Activated naive CD4-positive, alpha-beta T cell treated with anti-CD3 and anti-CD28 coated beads, Interleukin-2, amount 50 U/mL, for 72 hours (primary cell): ENCODE data around the gene INSIG2. TPM values are rescaled to one million over a fixed set of nuclear protein-coding genes. Genes with fewer than 3 reads are reported as not detected.

Experiments used
- ATAC-seq, 2 donors: fragments of 150-1000 bp; cut with Tn5 transposase; 2 replicates each; pipeline ENCODE4 v1.10.0; 2021; ENCODE audit warnings: mild to moderate bottlenecking in 2 of 2, moderate library complexity in 2 of 2
- DNase-seq, 2 donors: peaks; one replicate each; pipeline ENCODE4 v3.0.0; 2021 to 2022; ENCODE audit warnings: low spot score in 2 of 2
- H3K27ac Mint-ChIP-seq, 2 donors: one replicate each; pipeline ENCODE4 v1.8.0; 2022; ENCODE audit warnings: mild to moderate bottlenecking in 2 of 2, mixed read lengths in 2 of 2
- H3K36me3 Mint-ChIP-seq, 2 donors: one replicate each; pipeline ENCODE4 v1.8.0; 2022; ENCODE audit warnings: mixed read lengths in 2 of 2
- H3K9me3 Mint-ChIP-seq, 2 donors: one replicate each; pipeline ENCODE4 v1.8.0; 2022; ENCODE audit warnings: mixed read lengths in 2 of 2
- total RNA-seq, 2 donors: library from RNA; stranded (reverse); gene quantifications; one replicate each; pipeline ENCODE4 v1.2.3, GENCODE V29; 2022

The INSIG2 gene
- total RNA-seq, 2 donors from 2014 or later = 25.9 to 96.2 TPM

DNA sequence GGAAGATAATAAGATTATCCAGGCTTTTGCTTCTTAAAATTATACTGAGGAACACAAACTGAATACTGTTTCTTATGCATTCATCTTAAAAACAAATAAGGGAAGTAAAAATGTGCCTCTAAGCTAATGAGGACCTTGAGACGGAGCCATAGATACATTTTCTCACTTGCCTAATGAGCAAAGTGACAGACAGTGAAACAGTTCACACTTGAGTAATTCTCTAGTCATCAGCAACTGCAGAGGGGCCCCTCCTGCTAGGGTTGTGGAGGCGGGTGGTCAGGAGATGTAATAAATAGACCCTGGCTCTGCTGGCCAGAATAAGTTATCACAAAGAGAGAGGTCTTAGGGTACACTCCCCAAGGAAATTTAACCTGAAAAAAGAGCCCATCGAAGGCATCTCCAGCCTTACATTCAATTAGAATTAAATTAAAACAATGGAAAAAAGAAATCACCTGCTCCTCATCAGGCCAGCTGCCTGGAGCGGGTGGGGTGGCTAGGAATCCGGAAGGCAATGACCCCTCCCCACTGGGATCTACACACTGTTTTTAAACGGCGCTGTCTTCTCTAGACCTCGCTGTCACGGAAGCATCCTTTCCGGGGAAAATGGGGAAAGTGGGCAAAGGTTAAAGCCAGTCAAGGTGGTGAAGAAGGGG lies 32.6 kb upstream of the INSIG2 start:
- Mint-ChIP-seq H3K27ac (no peak overlapping the region), H3K36me3 (no peaks in the 10 kb centered on the region), H3K9me3 (no peaks in the 10 kb centered on the region)
- ATAC-seq (no peak), DNase-seq (no peak)

DNA sequence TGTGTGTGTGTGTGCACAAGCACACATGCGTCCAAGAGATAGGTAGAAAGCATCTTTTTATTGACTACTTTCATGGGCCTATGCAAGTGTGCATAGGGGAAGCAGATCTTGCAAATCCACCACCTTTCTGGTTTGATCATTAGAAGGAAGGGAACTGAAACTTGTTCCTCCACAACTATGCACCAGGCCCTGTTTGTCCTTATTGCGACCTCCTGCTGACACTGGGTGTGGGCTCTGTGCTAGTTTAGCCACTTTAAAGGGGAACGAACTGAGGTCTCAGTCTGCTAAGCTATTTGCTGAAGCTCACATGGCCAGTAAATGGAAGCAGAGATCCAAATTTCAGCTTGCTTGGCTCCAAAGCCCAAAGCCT lies 32.1 kb upstream of the INSIG2 start:
- H3K9me3 Mint-ChIP-seq = no peaks in the 10 kb centered on the region
- no peak for ATAC-seq
- H3K36me3 Mint-ChIP-seq = no peaks in the 10 kb centered on the region
- DNase-seq = no peak
- no peak overlapping the region for H3K27ac Mint-ChIP-seq

DNA sequence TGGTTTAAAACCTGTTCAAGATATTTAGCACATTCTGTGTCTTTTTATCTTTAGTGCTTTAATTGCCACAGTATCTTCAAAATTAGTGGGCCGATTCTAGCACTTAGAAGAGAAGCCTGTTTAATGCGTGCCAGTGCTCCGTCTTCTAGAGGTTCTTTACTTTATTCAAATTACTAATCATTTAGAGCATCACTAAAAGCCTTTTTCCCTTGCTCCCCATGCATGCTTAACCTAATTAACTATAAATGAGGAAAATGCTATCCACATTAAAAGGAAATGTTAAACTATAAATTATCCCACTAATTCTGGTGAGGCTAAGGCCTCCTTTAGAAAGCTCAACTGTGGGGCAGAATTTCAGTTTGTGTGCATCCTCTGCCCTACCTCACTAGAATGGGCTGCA lies 31.5 kb upstream of the INSIG2 start:
- no peak for ATAC-seq

DNA sequence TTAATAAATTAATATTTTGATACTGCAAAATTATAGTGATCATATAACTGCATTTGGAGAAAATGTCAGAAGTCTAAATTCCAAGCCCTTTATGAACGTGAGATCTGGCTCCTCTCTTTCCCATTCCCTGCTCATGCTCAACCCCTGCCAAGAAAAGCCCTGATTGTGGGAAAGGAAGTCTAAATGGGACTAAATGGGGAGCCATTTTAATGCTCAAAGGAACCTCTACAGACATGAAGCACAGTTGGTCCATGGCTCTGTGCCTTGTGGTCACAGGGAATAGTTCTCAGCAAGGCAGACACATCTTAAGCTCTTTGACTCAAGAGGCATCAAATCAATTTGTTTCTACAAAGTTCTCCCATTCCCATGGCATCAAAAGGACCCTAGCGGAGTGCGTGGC lies 29.3 kb upstream of the INSIG2 start:
- DNase-seq = no peak
- Mint-ChIP-seq H3K36me3 (no peaks in the 10 kb centered on the region), H3K9me3 (no peaks in the 10 kb centered on the region), H3K27ac (no peak overlapping the region)
- no peak for ATAC-seq

More for the DNA sequence above, 31.5 kb upstream of the INSIG2 start:
- Mint-ChIP-seq H3K27ac (no peak overlapping the region), H3K36me3 (no peaks in the 10 kb centered on the region), H3K9me3 (no peaks in the 10 kb centered on the region)
- DNase-seq = no peak

DNA sequence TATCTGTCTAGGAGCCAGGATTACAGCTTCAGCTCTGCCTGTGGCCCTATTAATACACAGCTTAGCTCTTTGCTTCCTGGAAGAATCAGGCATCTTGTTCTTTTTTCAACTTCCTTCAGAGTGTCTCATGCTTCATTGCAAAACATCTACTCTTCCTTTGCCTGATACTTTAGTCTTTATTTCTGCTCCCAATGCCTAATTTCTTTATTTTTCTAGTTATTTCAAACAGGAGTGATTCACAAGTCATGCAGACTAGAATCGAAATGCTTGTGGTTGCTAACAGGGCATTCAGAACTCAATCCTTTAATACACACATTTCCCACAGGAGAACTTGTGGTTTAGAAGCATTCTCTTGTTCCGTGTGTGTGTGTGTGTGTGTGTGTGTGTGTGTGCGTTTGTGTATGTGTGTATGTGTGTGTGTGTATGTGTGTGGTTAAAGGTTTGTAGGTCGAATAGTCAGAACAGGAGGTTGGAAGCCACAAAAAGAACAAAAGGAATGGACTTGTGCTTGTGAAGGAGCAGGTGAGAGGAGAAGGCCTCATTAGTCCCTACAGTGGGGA lies 28.3 kb upstream of the INSIG2 start:
- Mint-ChIP-seq H3K36me3 (no peaks in the 10 kb centered on the region), H3K27ac (no peak overlapping the region), H3K9me3 (no peaks in the 10 kb centered on the region)
- ATAC-seq (peak; percentile 24 to 87), DNase-seq (peak in 1 of 2 donors; percentile 23)

DNA sequence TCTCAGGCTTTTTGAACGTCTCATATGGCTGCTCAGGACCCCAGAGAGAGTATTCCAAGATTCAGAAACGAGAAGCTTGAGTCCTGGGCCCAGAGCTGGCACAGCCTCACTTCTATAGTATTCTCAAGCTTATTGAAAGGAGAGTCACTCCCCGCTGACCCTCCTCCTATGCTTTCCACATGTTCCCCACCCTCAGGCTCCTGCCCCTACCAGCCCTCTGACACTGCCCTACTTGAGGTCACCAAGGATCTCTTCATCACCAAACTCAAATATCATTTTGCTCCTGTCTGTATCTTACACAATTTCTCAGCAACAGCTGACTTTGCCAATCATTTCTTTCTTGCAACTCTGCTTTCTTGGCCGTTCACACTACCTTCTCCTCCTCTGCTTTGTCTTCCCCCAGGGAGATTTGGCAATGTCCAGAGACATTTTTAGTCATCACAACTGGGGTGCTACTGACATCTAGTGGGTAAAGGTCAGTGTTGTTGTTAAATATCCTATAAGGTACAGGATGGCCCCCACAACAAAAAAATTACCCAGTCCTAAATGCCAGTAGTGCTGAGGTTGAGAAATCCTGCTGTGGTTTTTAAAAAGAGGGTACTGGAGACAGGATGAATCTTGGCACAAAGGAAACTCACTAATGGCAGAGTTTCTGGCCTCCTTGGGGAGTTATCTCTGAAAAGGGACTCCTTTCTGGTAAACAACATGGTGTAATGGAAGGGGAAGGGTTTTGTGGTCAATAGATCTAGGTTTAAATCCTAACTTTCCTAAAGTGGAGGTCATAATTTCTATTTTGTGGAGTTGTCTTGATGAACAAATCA lies 26.9 kb upstream of the INSIG2 start:
- no peaks in the 10 kb centered on the region for H3K36me3 Mint-ChIP-seq
- H3K9me3 Mint-ChIP-seq = no peaks in the 10 kb centered on the region
- no peak overlapping the region for H3K27ac Mint-ChIP-seq
- ATAC-seq = no peak
- no peak for DNase-seq

DNA sequence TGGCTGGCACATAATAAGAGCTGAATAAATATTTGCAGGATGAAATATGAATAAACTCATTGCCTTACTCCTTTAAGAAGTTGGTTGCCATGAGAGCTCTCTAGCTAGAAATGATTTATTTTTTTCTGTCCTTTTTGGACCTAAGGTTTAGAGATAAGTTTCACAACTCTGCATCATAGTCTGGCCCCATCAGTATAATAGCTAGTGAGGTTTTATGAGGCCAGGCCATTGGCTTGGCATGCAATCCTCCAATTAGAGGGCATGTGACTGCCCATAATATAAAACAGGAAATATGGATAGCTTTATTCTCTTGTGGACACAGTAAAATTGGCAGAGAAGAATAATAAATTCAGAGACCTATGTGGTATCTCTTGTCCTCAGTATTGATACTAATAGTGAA lies 26.2 kb upstream of the INSIG2 start:
- Mint-ChIP-seq H3K9me3 (no peaks in the 10 kb centered on the region), H3K27ac (no peak overlapping the region), H3K36me3 (no peaks in the 10 kb centered on the region)
- ATAC-seq (no peak), DNase-seq (no peak)

DNA sequence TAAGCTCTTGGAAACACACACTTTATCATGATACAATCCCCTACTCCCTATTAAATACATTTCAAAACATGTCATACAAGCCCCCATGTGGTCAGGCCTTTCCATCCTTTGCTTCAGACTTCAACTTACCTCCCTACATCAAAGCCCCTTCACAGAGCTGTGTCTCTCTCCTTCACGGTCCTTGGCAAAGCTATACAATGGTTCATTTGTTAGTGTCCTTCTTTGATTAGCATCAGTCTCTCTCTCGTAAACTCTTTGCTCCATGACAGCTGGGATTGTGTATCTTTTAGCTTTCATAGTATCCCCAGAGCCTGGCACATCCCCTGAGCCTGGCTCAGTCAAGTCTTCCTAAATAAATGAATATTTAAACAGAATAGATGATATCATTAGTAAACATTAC lies 25.6 kb upstream of the INSIG2 start:
- Mint-ChIP-seq H3K36me3 (no peaks in the 10 kb centered on the region), H3K9me3 (no peaks in the 10 kb centered on the region), H3K27ac (no peak overlapping the region)
- DNase-seq (no peak), ATAC-seq (no peak)

DNA sequence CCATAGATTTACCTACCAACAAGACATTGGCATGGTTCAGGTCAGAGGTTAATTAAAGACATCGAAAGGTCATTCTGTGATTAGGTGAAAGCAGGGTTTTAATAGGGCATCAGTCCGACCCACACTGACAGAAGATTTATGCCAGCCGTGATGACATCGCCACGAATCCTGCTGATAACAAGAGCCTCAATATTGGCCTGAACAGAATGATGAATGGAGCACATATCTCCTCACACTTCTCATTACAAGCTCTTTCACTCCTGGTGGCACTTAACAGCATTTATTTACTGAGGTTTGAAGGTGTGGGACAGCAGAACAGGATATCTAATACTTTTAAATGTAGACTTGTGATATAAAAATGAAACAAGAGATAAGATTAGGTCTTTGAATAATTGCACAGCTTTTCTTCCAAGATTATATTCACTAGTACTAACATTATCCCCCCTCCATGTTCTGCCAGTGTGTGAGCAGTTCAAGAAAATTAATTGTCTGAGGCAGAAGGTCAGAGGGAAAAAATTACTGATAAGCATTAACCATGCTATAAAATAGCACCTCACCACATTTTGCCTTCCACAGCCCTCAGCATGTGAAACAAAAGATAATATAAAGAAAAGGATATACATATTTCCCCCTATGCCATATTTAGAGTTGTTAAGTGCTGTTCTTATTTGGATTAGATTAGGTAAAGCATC lies 23.1 kb upstream of the INSIG2 start:
- Mint-ChIP-seq H3K36me3 (no peaks in the 10 kb centered on the region), H3K9me3 (no peaks in the 10 kb centered on the region), H3K27ac (no peak overlapping the region)
- DNase-seq (no peak), ATAC-seq (no peak)

DNA sequence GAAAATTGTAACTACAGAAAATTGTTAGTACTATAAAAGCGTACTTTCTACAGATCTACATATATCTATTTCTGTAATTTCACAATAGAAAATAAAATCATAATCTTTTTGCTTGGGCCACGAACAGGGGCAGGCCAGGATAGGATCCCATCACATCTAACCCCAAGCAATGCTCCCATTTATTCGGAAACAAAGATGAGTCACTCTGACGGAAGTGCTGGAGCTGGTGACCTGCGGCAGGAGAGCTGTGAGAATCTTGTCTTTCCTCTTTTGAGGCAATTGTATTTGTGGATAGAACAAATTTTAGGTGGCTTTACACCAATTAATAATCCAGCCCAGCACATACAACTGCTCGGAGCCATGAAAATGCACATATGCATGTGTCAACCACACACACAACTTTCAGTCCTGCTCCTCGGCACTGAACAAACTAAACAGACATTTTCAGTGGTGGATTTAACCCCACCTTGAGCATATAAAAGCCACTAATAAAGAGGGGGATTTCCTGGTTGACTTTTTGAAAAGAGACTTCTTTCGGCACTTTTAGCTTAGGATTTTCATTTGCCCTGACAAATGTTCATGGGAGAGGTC lies 22.3 kb upstream of the INSIG2 start:
- Mint-ChIP-seq H3K27ac (no peak overlapping the region), H3K36me3 (no peaks in the 10 kb centered on the region), H3K9me3 (no peaks in the 10 kb centered on the region)
- no peak for ATAC-seq
- DNase-seq = no peak

DNA sequence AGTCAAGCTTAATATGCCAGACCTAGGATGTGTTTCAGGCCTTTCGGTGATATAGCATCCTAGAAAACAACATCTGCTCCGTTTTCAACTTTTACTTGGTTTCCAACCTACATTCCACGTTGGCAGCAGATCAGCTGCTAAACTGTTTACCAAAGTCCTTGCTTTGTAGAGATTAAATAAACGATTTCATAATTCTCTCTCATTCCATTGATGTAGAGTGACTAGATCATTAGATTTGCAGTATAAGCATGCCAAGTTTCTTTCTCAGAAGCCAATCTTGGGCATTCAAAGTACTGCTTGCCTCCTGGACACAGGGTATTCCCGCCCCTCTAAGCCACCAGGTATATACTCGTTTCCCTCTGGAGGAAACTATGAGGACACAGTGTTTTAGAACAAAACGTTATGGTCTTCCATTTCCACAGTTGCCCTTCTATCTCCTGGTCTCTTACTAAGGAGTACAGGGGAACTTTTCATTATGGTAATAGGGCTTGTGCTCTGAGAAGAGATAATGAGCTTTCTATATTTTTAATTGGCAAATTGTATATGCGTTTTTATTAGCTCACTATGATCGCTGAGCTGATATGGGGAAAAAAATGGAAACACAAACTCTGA lies 10.5 kb upstream of the INSIG2 start:
- no peak for DNase-seq
- no peaks in the 10 kb centered on the region for H3K9me3 Mint-ChIP-seq
- H3K36me3 Mint-ChIP-seq = no peaks in the 10 kb centered on the region
- no peak overlapping the region for H3K27ac Mint-ChIP-seq
- ATAC-seq = no peak

DNA sequence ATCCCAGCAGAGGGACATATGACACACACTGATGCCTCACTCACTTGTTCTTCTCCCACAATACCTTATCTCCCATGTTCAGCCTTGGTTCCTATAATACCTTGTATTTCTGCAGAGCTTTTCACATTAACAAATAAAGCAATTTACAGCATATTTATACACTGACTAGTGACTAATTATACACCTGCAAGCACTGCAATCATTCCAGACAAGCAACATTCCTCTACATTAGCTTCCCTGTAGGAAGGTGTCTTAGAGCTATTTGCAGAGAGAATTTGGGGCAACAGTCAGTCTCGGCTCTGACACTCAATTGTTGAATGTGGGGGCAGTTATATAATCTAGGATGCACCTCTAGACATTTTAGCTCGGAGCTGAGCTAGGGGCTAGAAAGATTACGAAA lies 9.5 kb upstream of the INSIG2 start:
- Mint-ChIP-seq H3K36me3 (no peaks in the 10 kb centered on the region), H3K27ac (no peak overlapping the region), H3K9me3 (no peaks in the 10 kb centered on the region)
- ATAC-seq = no peak
- no peak for DNase-seq

DNA sequence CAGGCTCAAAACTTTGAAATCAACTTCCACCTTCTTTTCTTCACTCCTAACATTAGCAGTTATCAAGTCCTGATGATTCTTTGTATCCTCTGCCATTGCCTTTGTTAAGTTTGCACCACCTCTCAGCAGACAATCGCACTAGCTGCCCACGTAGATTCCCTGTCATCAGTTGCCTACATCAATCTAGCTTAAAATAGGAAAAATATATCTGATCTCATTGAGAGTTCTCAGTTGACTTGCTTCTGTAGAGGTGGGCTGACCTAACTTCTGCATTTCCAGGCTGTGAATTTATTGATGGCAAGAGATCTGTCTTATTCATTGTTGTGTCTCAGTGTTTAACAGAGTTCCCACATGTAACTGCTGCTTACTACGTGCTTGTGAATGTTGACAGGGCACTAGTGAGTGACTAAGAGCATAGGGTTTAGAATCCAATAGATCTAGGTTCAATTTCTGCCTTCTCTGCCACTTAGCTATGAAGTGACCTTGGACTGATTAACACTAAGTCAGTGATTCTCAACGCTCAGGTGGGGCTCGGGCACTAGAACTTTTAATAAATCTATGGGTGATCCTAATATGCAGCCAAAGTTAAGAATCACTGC lies 3.7 kb upstream of the INSIG2 start:
- DNase-seq (no peak), ATAC-seq (no peak)
- H3K9me3 Mint-ChIP-seq = no peaks in the 10 kb centered on the region

DNA sequence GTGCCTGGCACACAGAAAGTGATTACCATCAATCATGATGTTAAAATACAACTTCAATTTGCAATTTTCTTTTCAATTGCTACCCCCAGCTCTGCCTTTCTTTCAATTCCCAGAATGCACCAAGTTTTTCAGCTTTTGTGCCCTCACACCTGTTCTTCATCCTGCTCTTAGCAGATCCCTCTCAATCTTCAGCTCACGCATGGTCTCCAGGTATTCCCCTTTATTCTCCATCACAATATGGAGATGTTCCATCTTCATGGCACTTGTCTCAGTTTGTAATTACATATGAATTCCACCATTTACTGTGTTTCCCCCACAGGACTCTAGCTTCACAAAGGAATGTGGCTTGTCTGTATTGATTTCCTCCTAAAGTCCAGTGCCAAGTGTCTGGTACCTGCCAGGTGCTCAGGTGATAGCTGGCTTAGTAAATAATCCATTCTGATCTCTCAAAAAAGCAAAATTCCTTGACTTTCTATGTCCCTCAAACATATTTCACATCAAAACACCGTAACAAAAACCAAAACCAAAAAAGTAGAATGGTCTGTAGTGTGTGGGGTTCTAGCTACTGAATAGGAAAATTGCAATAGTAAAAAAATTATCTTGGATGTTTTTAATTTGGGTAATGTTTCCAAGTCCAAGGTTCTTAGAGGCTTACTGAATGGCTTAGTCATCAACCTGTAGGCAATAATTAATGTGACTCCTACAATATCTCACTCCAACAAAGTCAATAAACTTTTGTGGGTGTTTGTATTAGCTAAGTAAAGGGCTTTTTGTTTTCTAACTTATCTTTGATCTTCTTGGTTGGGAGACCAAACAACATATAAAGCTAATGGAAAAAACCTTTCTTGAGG lies 2.9 kb upstream of the INSIG2 start:
- H3K9me3 Mint-ChIP-seq = no peaks in the 10 kb centered on the region
- DNase-seq = no peak
- no peak for ATAC-seq
- peaks cover 0 to 12% of the 10 kb centered on the region in 2 donors for H3K36me3 Mint-ChIP-seq
- H3K27ac Mint-ChIP-seq = no peak overlapping the region

More for the DNA sequence above, 3.7 kb upstream of the INSIG2 start:
- Mint-ChIP-seq H3K36me3 (peaks cover 0 to 12% of the 10 kb centered on the region in 2 donors), H3K27ac (no peak overlapping the region)

DNA sequence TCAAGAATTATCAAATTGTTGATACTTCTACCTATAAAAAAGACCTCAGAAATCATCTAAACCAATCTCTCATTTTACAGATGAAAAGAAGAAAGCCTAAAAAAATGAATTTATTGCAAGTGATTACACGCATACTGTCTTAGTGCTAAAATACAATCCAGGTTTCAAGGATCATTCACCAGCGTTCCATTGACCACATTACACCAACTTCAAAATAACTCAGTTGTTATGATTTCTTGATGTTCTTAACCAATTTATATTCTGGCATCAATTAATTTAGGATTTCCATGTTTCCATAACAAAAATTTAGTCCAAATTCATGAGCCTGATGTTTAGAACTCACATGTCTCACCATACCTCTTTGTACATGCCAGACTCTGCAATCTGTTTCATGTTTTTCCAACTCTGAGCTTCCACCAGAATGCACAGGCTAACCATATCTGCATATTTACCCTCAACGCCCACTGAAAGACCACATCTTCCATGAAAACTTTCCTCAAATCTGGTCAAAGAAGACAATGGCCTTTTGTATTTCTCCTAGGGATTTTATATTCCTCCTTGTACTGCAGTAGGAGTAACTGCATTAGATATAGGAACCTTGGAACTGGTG lies 2.1 kb upstream of the INSIG2 start:
- H3K27ac Mint-ChIP-seq = no peak overlapping the region
- no peak for ATAC-seq

More for the DNA sequence above, 2.1 kb upstream of the INSIG2 start:
- Mint-ChIP-seq H3K9me3 (no peaks in the 10 kb centered on the region), H3K36me3 (peaks cover 0 to 12% of the 10 kb centered on the region in 2 donors)
- no peak for DNase-seq
